Mononuclear cell (primary cell): Measurements from ENCODE around the gene GSTO2. TPM values are rescaled to one million over a fixed set of nuclear protein-coding genes. Genes with fewer than 3 reads are reported as not detected.

Experiments used
- H3K27me3 ChIP-seq: 2 replicates; pipeline ENCODE4 v1.6.0; 2011; ENCODE audit warnings: low read length, control low read depth; ENCODE audit not compliant: insufficient read depth
- H3K4me1 ChIP-seq: 2 replicates; pipeline ENCODE4 v1.5.1; 2011; ENCODE audit warnings: mild to moderate bottlenecking, low read length, control low read depth; ENCODE audit not compliant: insufficient read depth
- H3K4me3 ChIP-seq: 2 replicates; pipeline ENCODE4 v1.5.1; 2011; ENCODE audit warnings: mild to moderate bottlenecking, low read length, moderate library complexity
- H3K9me3 ChIP-seq: 2 replicates; pipeline ENCODE4 v1.5.1; 2011; ENCODE audit warnings: low read depth, mild to moderate bottlenecking, control low read depth, low read length
- total RNA-seq: library from RNA; depleted of rRNA; stranded (reverse); fragments of >200 nt; gene quantifications from one replicate; pipeline ENCODE4 v1.2.3, GENCODE V29; 2012

The GSTO2 gene
- total RNA-seq, 1 donor: 0.84 TPM

DNA sequence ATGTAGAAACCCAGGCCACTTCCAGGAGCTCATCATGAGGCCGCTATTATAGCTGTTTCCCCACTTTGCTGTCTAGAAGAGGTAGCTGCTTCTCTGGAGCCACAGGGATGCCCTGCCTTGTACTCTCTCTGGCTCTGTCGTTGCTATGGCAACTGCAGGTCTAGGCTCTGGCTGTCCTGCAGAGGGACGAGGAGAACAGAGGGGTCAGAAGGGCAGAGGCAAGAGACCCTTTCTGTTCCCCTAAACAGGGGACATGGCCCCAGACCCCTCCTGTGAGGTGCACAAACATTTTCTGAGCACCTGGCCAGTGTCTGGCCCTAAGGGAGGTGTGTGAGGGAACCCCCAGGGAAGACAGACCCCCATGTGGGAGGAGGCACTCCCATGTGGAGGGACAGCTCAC is 37.9 kb downstream of the GSTO2 start:
- Histone ChIP-seq H3K9me3 (no peaks in the 10 kb centered on the region), H3K4me3 (no peak overlapping the region), H3K27me3 (no peaks in the 10 kb centered on the region), H3K4me1 (peaks cover 67% of the 10 kb centered on the region)

DNA sequence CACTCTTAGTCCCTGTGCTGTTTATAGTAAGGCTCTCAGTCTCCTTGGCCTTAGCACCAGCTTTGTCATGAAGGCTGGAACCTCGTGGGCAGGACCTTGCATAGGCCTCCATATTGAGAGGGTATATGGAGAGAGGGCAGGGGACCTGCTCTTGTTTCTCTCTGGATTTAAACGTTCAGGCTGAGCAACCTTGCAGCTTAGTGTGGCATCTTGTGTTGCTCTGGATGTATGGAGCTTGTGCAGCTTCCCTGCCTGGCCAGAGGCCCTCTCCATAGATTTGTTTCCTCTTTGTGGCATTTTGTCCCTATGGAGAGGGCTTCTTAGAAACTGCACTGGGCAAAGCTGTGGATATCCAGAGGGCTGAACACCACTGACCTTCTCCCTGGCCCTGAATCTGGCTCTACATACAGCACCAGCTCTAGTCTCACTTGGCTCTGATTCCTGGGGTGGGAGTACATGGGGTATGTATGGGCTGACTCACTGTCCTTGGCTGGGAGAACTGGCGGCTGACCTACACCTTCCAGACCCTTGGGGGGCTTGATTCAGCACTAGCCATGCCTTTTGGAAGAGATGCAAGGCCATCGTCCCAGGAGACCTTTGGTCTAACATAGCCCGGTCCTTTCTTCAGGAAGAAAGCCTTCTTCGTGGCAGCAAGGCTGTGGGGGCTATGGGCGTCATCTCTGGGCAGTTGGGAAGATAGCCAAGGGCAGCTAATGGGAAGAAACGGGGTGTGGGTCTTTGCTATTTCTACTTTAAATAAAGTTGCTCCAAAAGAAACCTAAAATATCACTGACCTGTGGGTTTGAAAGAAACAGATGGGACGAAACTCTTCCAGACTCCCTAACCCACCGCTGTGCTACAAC is 38.8 kb downstream of the GSTO2 start:
- Histone ChIP-seq H3K4me1 (peaks cover 68% of the 10 kb centered on the region), H3K9me3 (no peaks in the 10 kb centered on the region), H3K4me3 (no peak overlapping the region), H3K27me3 (no peaks in the 10 kb centered on the region)

DNA sequence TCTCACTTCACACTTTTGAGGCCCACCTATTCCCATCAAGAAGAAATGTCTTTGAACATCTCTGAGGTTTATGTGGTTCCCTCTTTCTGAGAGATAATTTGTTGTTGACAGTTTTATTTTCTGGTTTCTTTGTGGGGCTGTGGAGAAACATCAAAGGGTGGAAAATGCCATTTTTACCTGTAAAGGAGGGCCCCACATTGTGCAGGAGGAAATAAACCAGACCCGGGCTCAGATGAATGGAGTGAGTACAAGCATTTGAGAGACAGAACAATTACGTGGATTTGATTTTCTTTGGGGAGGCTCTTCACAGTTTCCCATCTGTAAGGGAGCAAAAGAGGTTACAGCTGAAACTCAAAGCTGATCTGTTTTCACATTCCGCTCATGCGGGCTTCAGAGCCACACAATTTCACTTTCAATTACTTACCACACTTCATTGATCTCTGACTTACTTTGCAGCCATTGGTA is 39.5 kb downstream of the GSTO2 start:
- Histone ChIP-seq H3K9me3 (no peaks in the 10 kb centered on the region), H3K4me3 (no peak overlapping the region), H3K4me1 (peaks cover 62% of the 10 kb centered on the region), H3K27me3 (no peaks in the 10 kb centered on the region)

DNA sequence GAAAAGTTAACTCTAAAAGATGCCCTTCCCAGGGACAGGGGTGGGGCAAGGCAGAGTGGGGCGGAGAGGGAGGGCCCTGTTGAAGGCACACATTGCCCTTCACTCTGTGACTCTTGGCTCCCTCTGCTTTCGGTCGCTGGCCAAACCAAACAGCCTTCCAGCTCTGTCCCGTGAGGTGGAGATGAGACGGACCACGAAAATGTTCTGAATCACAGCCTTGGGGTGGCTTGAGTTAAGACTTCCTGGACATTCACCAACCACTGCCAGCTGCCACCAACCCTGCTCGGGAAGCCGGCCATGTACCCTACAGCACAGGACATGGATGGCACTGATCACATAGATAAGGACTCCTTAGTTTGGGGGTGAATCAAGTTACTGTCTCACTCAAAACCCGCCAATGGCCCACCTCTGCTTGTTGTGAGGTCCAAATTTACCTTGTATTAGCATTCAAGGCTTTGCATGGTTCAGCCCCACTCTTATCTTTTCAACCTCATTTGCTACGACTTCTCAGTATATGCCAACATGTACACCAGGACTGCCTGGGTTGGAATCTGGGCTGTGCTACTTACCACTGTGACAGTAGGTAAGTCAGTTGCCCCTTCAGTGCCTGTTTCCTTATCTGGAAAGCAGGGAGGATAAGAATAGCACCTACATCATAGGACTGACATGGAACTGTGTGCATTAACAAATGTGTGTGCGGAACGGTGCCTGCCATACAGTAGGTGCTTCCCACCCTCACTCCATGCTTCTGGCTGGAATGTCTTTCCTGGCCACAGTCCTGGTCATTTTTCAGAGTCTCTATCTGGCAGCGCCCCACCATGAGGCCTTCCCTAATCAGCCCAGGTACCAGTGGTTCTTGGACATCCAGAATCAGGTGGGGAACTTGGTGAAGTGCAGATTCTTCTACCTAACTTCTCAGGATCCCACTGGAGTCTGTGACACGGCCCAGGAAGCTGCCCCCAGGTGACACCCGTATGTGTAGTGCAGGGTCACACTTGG is 41.3 kb downstream of the GSTO2 start:
- H3K4me1 ChIP-seq: peaks cover 44% of the 10 kb centered on the region
- no peak overlapping the region for H3K4me3 ChIP-seq
- no peaks in the 10 kb centered on the region for H3K9me3 ChIP-seq
- H3K27me3 ChIP-seq: no peaks in the 10 kb centered on the region

DNA sequence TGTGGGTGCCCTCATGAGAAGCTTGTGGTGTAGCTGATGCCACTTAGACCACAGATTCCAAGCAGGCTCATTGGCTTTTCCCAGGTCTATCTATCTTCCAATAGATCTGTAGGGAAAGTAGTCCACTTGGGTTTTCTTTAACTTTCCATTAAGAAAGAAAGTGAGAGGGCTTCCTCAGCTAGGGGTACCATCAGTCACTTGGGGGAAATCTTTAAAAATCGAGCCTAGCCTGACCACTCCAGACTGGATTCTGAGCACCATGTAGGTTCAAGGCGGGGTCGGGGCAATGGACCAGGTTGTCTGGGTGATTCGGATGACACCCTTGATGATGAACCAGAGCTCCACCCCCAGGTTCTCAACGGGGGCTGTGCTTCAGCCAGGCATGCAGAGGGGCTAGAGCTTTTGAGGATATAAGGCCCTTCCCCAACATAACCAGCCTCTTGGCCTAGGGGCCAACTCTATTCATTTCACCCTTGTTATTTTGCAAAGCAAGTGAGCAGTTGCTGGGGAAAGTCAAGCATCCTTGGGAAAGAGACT is 42.3 kb downstream of the GSTO2 start:
- H3K9me3 ChIP-seq: no peaks in the 10 kb centered on the region
- H3K27me3 ChIP-seq: no peaks in the 10 kb centered on the region
- no peak overlapping the region for H3K4me3 ChIP-seq
- peaks cover 34% of the 10 kb centered on the region for H3K4me1 ChIP-seq

DNA sequence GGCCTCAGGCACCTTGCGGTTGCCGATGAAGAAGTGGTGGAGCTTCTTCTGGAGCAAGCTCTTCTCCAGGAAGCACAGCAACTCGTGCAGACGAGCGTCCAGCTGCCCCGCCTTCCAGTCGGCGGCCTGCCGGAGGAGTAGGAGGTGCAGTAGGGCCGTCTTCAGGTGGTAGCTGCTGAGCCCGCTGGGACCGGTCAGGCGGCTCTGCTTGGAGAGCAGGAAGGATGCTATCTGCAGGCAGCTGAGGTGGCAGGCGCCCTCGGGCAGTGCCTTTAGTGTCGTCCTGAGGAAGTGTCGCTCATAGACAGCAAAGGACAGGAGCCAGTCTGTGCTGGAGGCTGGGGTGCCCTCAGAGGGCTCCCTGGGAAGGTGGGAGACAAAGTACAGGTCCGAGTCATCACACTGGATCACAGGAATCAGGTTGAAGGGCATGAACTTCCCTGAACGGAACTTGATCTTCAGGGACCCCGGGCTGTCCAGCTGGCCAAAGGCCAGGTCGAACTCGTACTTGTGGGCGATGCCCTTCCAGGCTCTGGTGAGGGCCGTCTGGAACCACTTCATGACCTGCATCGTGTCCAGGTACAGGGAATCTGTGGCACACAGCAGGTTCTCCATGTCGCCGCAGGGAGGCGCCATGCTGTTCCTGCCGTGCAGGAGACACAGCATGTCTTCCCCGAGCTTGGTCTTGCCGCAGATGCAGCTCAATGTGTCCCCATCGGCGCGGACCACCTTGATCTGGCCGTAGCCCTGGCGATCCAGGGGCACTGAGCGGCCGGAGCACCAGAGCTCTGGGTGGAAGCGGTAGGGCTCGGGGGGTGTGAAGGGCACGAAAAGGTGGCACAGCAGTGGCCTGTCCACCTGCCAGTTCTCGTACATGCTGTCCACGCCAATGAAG is 45.9 kb downstream of the GSTO2 start:
- H3K9me3 ChIP-seq: no peaks in the 10 kb centered on the region
- no peaks in the 10 kb centered on the region for H3K27me3 ChIP-seq
- peaks cover 27% of the 10 kb centered on the region for H3K4me1 ChIP-seq
- H3K4me3 ChIP-seq: no peak overlapping the region

DNA sequence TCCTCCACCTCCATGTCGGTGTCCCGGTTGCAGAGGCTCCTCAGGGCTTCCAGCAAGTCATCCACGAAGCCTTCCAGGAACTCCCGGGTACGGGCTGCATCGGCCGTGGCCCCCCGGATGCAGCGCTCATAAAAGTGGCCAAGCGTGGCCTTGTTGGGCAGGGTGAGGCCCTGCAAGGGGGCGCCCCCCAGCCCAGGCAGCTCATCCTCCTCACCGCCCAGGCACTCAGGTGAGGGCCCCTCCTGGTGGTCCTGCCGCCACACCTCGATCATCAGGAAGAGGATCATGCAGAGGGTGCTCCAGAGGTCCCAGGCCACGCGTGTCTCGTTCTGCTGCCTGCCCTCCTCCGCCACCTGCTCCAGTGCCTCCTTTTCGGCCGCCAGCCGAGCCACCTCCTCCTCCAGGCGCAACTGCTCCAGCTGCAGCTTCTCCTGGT is 46.5 kb downstream of the GSTO2 start:
- H3K27me3 ChIP-seq: no peaks in the 10 kb centered on the region
- H3K4me3 ChIP-seq: no peak overlapping the region
- no peaks in the 10 kb centered on the region for H3K9me3 ChIP-seq
- peaks cover 34% of the 10 kb centered on the region for H3K4me1 ChIP-seq

DNA sequence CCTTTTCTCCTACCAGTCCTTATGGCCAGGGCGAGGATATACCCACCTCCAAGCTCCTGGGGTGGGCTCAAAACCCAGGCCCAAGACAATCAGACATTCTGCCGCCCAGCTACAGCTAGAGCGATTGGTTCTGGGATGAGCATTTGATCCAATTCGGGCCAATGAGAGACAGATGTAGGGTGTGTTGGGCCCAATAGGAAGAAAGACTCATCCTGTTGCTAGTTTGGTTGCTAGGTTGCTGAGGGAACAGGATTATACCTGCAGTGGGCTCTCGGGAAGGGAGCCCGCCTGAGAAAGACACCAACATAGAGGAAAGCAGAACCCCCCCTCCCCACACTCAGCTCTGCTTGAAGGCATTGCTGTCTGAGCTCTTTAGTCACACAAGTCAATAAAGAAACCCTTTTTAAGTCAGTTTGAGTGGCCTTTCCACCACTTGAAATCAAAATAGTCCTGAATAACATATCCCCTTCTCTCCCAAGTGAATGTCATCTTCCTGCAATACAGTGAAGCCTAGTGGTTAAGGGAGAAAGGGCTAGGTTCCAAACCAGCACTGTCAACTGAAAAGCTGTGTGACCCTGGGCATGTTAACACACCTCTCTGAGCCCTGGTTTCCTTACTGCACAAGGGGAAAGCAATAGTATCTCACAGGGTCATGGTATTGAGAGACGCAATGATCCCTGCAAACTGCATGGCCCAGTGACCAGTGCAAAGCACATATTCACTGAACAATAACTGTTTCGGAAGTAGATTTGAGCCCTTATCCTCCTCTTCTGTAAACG is 47.5 kb downstream of the GSTO2 start:
- Histone ChIP-seq H3K9me3 (no peaks in the 10 kb centered on the region), H3K4me1 (peaks cover 44% of the 10 kb centered on the region), H3K27me3 (no peaks in the 10 kb centered on the region), H3K4me3 (no peak overlapping the region)

DNA sequence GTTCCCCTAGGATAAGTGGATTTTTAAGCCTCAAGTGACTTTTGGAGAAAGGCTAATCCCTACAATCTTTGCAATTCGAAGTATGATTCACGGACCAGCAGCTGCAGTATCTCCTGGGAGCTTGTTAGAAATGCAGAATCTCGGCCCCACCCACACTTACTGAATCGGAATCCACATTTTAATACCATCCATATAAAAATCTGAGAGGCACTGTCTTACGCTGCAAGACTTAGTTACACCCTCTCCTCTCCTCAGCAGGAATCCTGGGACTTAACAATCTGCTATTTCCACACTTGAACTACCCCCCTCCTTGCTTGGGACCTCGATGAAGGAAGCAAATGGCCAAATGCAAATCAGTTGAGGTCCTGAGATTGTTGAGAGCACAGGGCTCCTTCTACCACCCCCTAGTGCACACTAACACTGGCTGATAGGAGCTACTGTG is 48.3 kb downstream of the GSTO2 start:
- Histone ChIP-seq H3K4me1 (peaks cover 50% of the 10 kb centered on the region), H3K9me3 (no peaks in the 10 kb centered on the region), H3K27me3 (no peaks in the 10 kb centered on the region), H3K4me3 (no peak overlapping the region)

DNA sequence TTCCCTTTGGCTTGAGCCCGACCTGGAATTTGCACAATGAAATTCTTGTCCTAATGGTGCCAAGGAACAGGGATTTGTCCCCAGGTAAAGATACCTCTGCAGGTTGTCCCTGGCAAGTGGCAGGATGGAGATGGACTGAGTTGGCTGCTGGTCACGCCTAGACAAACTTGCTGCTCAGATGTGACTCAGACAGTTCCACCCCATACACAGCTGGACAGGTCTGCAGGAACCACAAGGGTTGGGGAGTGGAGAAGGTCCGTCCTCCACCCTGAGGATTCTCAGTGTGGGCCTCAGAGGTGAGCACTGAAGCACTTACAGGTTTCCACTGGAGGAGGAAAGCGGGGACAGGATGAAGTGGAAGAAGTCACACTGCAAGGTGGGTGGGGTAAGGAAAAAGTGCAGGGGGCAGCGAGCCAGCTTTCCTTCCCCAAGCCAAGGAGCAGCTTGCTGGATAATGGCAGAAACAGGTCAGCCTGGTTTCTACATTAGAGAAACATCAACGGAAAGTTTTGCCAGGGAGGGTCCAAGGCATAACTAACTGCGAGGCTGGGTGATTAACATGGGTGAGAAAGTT is 48.8 kb downstream of the GSTO2 start:
- no peaks in the 10 kb centered on the region for H3K27me3 ChIP-seq
- H3K4me3 ChIP-seq: no peak overlapping the region
- H3K4me1 ChIP-seq: peaks cover 54% of the 10 kb centered on the region
- no peaks in the 10 kb centered on the region for H3K9me3 ChIP-seq

DNA sequence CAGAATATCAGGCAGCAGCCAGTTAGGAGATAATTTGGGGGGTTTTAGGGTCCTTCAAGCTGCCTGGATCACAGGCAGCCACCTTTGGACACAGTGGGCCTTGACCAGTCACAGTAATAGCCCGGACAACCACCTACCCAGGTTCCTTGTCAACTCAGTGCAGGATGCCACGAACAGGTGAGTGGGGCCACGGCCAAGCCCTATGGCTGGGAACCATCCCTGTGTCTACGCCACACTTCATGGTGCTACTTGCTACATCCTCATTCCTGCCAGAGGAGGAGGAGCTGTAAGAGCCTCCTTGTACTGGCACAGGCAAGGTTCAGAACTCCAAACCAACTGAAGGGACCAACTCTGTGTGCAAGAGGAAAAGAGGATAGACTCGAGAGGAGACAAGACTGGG is 49.3 kb downstream of the GSTO2 start:
- Histone ChIP-seq H3K9me3 (no peaks in the 10 kb centered on the region), H3K27me3 (no peaks in the 10 kb centered on the region), H3K4me3 (no peak overlapping the region), H3K4me1 (peaks cover 59% of the 10 kb centered on the region)

DNA sequence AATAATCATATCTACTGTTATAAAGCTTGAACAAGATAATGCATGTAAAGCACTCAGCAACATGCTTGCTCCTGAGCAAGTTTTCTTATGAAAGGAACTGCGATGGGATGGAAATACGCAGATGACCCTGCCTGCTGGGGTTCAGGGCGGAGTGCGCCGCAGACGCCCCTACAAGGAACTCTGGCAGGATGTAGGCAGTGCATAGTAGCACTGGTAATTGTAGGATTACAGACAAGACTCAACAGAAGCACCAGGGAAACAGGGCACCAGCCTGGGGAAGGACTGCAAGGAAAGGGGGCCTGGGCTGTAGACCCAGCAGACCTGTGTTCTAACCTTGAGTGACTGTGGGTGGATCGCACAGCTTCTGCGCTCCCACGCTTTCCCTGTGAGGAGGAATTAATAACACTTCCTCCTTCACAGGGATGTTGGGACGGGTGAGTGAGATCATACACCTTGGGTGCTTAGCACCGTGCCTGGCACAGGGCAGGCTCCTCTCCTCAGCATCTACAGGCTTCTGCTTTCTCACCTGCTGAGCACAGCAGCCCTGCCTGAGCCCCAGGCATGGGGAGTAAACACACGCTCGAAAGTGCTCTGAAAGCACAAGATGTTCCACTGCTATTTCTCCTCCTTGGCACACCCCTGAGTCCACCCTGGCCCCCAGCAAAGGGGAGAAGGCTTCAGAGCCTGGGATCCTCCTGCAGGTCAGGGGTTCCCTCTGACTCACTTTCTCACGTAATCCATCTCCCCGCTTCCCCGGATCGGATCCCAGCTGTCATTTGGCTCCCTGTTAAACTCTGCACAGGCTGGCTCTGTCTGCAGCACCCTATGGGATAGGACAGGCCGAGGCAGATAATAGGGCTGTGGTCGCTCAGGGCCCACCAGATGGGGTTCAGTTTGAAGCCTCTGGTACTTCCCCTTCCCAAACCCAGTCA is 50.1 kb downstream of the GSTO2 start:
- Histone ChIP-seq H3K9me3 (no peaks in the 10 kb centered on the region), H3K4me3 (no peak overlapping the region), H3K4me1 (peaks cover 66% of the 10 kb centered on the region), H3K27me3 (no peaks in the 10 kb centered on the region)
